ENCODE measurements around the gene XYLT1. TPM values are rescaled to one million over a fixed set of nuclear protein-coding genes. Genes with fewer than 3 reads are reported as not detected.
A peak's percentile ranks its signal among the peaks of the same experiment; 100 is the strongest.

XYLT1 gene
- total and polyA plus RNA-seq, 2 of the 8 experiments (the other 6 are each of a cell fraction or from before 2014, with no cell fraction given), result 6.6 to 25.4 TPM

- H2BK120ac ChIP-seq (replicated peaks; ENCODE audit: low read depth, low read length), result no peak overlapping the region
- H3K18ac ChIP-seq (ENCODE audit: extremely low read depth, low read length), result no peak overlapping the region
- no peak overlapping the region for H2AK5ac ChIP-seq (ENCODE audit: low read depth, low read length)
- H3K79me1 ChIP-seq (ENCODE audit: low read depth, low read length), result peaks cover 2% of the 10 kb centered on the region; the same call in 1 of the 2 replicates
- H2BK12ac ChIP-seq (ENCODE audit: low read depth, low read length), result no peak overlapping the region
- no peak overlapping the region for H2BK20ac ChIP-seq (ENCODE audit: low read length)
- peaks cover 5% of the 10 kb centered on the region; the same call in 1 of the 2 replicates for H3K23me2 ChIP-seq (ENCODE audit: low read depth, low read length)
- H3K27ac ChIP-seq (ENCODE audit: low read depth, low read length), result no peak overlapping the region
- no peak overlapping the region for H2BK15ac ChIP-seq (ENCODE audit: low read length)
- H3K27me3 ChIP-seq (replicated peaks in 1 of 4; ENCODE audit: control insufficient read depth in 3 of 4, extremely low read depth in 1 of 4, insufficient read depth in 3 of 4, low read length in 3 of 4), result no peaks in the 10 kb centered on the region
- H2BK5ac ChIP-seq (ENCODE audit: low read depth, low read length), result no peak overlapping the region
- no peak overlapping the region for H3K56ac ChIP-seq (replicated peaks; ENCODE audit: insufficient read length, low read depth, low read length)
- DNase-seq (ENCODE audit: low read depth in 1 of 2, low spot score in 2 of 2), result no peak
- H3K36me3 ChIP-seq (ENCODE audit: control insufficient read depth in 2 of 4, insufficient read depth in 4 of 4, low read length in 3 of 4), result no peaks in the 10 kb centered on the region
- no peak overlapping the region for H2AFZ ChIP-seq (ENCODE audit: low read length)
- H3K4me2 ChIP-seq (ENCODE audit: insufficient read depth in 1 of 2, low read depth in 2 of 2, low read length in 2 of 2), result no peak overlapping the region
- H4K20me1 ChIP-seq (replicated peaks in 1 of 2; ENCODE audit: control insufficient read depth in 1 of 2, insufficient read depth in 2 of 2, low read length in 2 of 2), result peaks cover 0 to 3% of the 10 kb centered on the region in 2 experiments
- H3K14ac ChIP-seq (ENCODE audit: insufficient read length), result no peak overlapping the region
- no peak overlapping the region for H3K23ac ChIP-seq (ENCODE audit: insufficient read length)
- H4K5ac ChIP-seq (ENCODE audit: insufficient read length, low read depth, low read length), result no peak overlapping the region
- ChIA-PET CTCF (ENCODE audit: partially characterized antibody) (interaction anchor here (0.7 to 1.1 kb wide), 4 partner anchors 26 to 235 kb away, joined by 3 to 4 read pairs (median 3); no protein-coding TSS in a partner anchor), POLR2A (ENCODE audit: partially characterized antibody) (interaction anchor here (0.6 kb wide), 1 partner anchor 155 kb away, joined by 3 read pairs; no protein-coding TSS in a partner anchor)
- no peak overlapping the region for H4K91ac ChIP-seq (replicated peaks; ENCODE audit: insufficient read length, low read length)
- FAIRE-seq, result no peak
- H3K4ac ChIP-seq (replicated peaks; ENCODE audit: insufficient read length, low read depth, low read length), result no peak overlapping the region
- H3K9ac ChIP-seq (replicated peaks in 1 of 4; ENCODE audit: extremely low read depth in 1 of 4, low read depth in 3 of 4, low read length in 3 of 4), result no peak overlapping the region
- TF ChIP-seq CHD1 (IDR thresholded peaks at IDR 0.05; ENCODE audit: low read depth, low read length) (no peak), SIN3A (conservative IDR thresholded peaks at IDR 0.05 in 1 of 2, IDR thresholded peaks at IDR 0.05 in 1 of 2; ENCODE audit: low read depth in 1 of 2, low read length in 2 of 2) (no peak), RAD21 (IDR thresholded peaks at IDR 0.05 in 1 of 2, conservative IDR thresholded peaks at IDR 0.05 in 1 of 2; ENCODE audit: low read depth in 2 of 2, low read length in 2 of 2) (peak; percentile 36 to 45), POLR2AphosphoS5 (IDR thresholded peaks at IDR 0.05; ENCODE audit: low read depth, low read length) (no peak)
- TF ChIP-seq, protein P1, sequence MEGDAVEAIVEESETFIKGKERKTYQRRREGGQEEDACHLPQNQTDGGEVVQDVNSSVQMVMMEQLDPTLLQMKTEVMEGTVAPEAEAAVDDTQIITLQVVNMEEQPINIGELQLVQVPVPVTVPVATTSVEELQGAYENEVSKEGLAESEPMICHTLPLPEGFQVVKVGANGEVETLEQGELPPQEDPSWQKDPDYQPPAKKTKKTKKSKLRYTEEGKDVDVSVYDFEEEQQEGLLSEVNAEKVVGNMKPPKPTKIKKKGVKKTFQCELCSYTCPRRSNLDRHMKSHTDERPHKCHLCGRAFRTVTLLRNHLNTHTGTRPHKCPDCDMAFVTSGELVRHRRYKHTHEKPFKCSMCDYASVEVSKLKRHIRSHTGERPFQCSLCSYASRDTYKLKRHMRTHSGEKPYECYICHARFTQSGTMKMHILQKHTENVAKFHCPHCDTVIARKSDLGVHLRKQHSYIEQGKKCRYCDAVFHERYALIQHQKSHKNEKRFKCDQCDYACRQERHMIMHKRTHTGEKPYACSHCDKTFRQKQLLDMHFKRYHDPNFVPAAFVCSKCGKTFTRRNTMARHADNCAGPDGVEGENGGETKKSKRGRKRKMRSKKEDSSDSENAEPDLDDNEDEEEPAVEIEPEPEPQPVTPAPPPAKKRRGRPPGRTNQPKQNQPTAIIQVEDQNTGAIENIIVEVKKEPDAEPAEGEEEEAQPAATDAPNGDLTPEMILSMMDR (IDR thresholded peaks at IDR 0.05; ENCODE audit: control extremely low read depth in 1 of 3, insufficient read depth in 1 of 3, low read depth in 1 of 3, low read length in 3 of 3), result peak in 2 of 3 experiments; percentile 24 to 26; a peak in 2 of 4 replicates
- H4K8ac ChIP-seq (ENCODE audit: extremely low read depth, insufficient read depth, low read length), result no peak overlapping the region; the same call in 1 of the 2 replicates
- no peaks in the 10 kb centered on the region; a peak in 1 of 4 replicates for H3K79me2 ChIP-seq (ENCODE audit: control insufficient read depth in 1 of 2, insufficient read depth in 2 of 2, low read length in 2 of 2)
- H3K4me3 ChIP-seq (ENCODE audit: extremely low read depth in 1 of 4, insufficient read depth in 2 of 4, low read depth in 3 of 4, low read length in 4 of 4), result no peak overlapping the region
- 85% methylated on average over 3 of the region's 3 CpGs; no CpG with 5 or more reads in 1 of the 2 experiments for WGBS, 2 experiments (ENCODE audit: extremely low coverage in 1 of 2, insufficient coverage in 1 of 2, insufficient read length in 1 of 2, insufficient replicate concordance in 2 of 2, low coverage in 1 of 2, low lambda C conversion rate in 2 of 2, missing lambda C conversion rate in 1 of 2)
- H3K9me3 ChIP-seq (ENCODE audit: insufficient read depth in 2 of 2, low read depth in 1 of 2, low read length in 1 of 2), result no peaks in the 10 kb centered on the region
- peaks cover 0 to 5% (median 0%) of the 10 kb centered on the region in 4 experiments; a peak in 2 of 7 replicates for H3K4me1 ChIP-seq (replicated peaks in 1 of 4; ENCODE audit: control insufficient read depth in 3 of 4, insufficient read depth in 4 of 4, low read length in 3 of 4)
Measured at GRCh38 chr16:17230932-17231581, 239.7 kb downstream of the XYLT1 start.

All from H1 (cell line).